Liver (tissue), 2 donors: ENCODE data around the gene SLC38A10.

ENCODE experiments used
- CTCF ChIP-seq: fragments of 150-350 bp; IDR thresholded peaks from 2 replicates; pipeline ENCODE4 v1.5.1; 2017; ENCODE audit warnings: improper control_type of control experiment, low read depth, low read length; ENCODE audit not compliant: missing input control
- MAX ChIP-seq: IDR thresholded peaks from 2 replicates; pipeline ENCODE4 v1.6.1; 2016; ENCODE audit warnings: antibody characterized with exemption
- REST ChIP-seq: IDR thresholded peaks from 2 replicates; pipeline ENCODE4 v1.6.1; 2016; ENCODE audit warnings: antibody characterized with exemption, mild to moderate bottlenecking
- donor health status: healthy.

- TF ChIP-seq CTCF = no peak
- no peak for TF ChIP-seq REST
- TF ChIP-seq MAX = no peak
Measured at GRCh38 chr17:81334987-81335772, 40.1 kb upstream of the SLC38A10 start.
